Ovary (tissue), 9 donors: ENCODE data around the gene BDH1. TPM values are rescaled to one million over a fixed set of nuclear protein-coding genes. Genes with fewer than 3 reads are reported as not detected.

Experiments used
- DNase-seq, 5 donors: peaks; one replicate each; pipeline ENCODE4 v3.0.0-alpha.2; 2019 to 2020
- H3K27ac ChIP-seq, 2 donors: fragments of 200-600 bp; one replicate each; pipeline versions ENCODE4 v1.5.1 to v1.8.0; 2019 to 2022
- H3K27me3 ChIP-seq: fragments of 200-600 bp; one replicate; pipeline ENCODE4 v1.8.0; 2022
- H3K36me3 ChIP-seq: fragments of 200-600 bp; sonication (generic); one replicate; pipeline ENCODE4 v1.5.1; 2019
- H3K4me1 ChIP-seq: one replicate; pipeline ENCODE4 v1.8.1; 2013; ENCODE audit warnings: mild to moderate bottlenecking, moderate library complexity; ENCODE audit not compliant: insufficient read depth
- H3K4me3 ChIP-seq: fragments of 200-600 bp; sonication (generic); one replicate; pipeline ENCODE4 v1.5.1; 2017
- H3K9me3 ChIP-seq, 2 donors: fragments of 200-600 bp in 1 of 2; sonication (generic) in 1 of 2; one replicate each; pipeline versions ENCODE4 v1.5.1 to v1.8.1; 2013 to 2019; ENCODE audit warnings: mild to moderate bottlenecking in 1 of 2, moderate library complexity in 1 of 2
- CTCF ChIP-seq, 3 donors: fragments of 450-650 bp in 2 of 3; fragments of 200-600 bp in 1 of 3; IDR thresholded peaks; one replicate each; pipeline versions ENCODE4 v1.5.1 to v1.8.0; 2016 to 2022; ENCODE audit warnings: antibody characterized with exemption in 3 of 3, mild to moderate bottlenecking in 1 of 3
- EP300 ChIP-seq: sonication (generic); formaldehyde crosslinking; IDR thresholded peaks from one replicate; pipeline ENCODE4 v1.6.1; 2017; ENCODE audit warnings: antibody characterized with exemption
- POLR2A ChIP-seq: fragments of 450-650 bp; IDR thresholded peaks from one replicate; pipeline ENCODE4 v1.6.1; 2017; ENCODE audit warnings: antibody characterized with exemption, mild to moderate bottlenecking, moderate library complexity
- WGBS, 3 donors: extraction: QIAGEN DNeasy Blood & Tissue Kit in 1 of 3; methylation state at CpG; one replicate each; pipeline versions ENCODE4 v1.1.5 to v1.1.7; 2013 to 2017; 5-methylcytosine and 5-hydroxymethylcytosine counted together
- intact Hi-C, 4 donors: fragments of 100-400 bp; cut with DNase I; formaldehyde crosslinking; loops; one replicate each; pipeline versions ENCODE4 v1.11.0 to v1.15.1; 2022 to 2023
- polyA plus RNA-seq, 2 donors: library from polyadenylated mRNA; stranded (reverse); fragments of 200-250 nt in 1 of 2; fragments of 350-450 nt in 1 of 2; fragmentation: Illumina TruSeq in 1 of 2; extraction: RNeasy Lipid Tissue Mini Kit (QIAGEN cat#74804) in 1 of 2; gene quantifications; one replicate each; pipeline ENCODE4 v1.2.3, GENCODE V29; 2013 to 2014
- total RNA-seq, 7 donors: library from RNA; depleted of rRNA in 2 of 7; stranded (reverse); fragments of >200 nt in 2 of 7; fragmentation: NEBNext Ultra II Directional in 3 of 7; extraction: Animal tissue kit (Norgen Biotek cat#: 25700) in 3 of 7; gene quantifications; one replicate each; pipeline versions ENCODE4 v1.1.0 to v1.2.4, GENCODE V29; 2016 to 2023
- donor health status: DM: no; HTN: no; CAD: no; lungs with moderate emphysema.
- donor health status: DM: no; HTN: no; CAD: no.
- donor health status: Bipolar disorder and iron deficiency.
- donor health status: DM: yes; HTN: yes; CAD: no.
- donor health status: DM: no; HTN: no; CAD: no.
- donor health status: DM: yes; HTN: yes; CAD: no.

The BDH1 gene
- total and polyA plus RNA-seq, 9 donors: 3.3 to 15.4 (median 11.7) TPM

- WGBS, 3 donors: 77 to 80% (median 79%) methylated on average over 6 of the region's 6 CpGs
- peaks cover 2% of the 10 kb centered on the region for H3K4me1 ChIP-seq
- intact Hi-C loops: no loop called here
- H3K27ac ChIP-seq: no peak overlapping the region
- no peaks in the 10 kb centered on the region for H3K36me3 ChIP-seq
- H3K4me3 ChIP-seq: no peak overlapping the region
- no peaks in the 10 kb centered on the region for H3K27me3 ChIP-seq
- TF ChIP-seq POLR2A (no peak), EP300 (no peak), CTCF (IDR thresholded peaks at IDR 0.05) (no peak)
- DNase-seq: no peak
- no peaks in the 10 kb centered on the region for H3K9me3 ChIP-seq
Observed at GRCh38 chr3:197516517-197516889, 39.3 kb downstream of the BDH1 start.

GRCh38 chr3:197514786-197515355 is 40.9 kb downstream of the BDH1 start:
- no peaks in the 10 kb centered on the region for H3K27me3 ChIP-seq
- no peaks in the 10 kb centered on the region for H3K9me3 ChIP-seq
- TF ChIP-seq CTCF (IDR thresholded peaks at IDR 0.05): no peak
- TF ChIP-seq EP300: no peak
- TF ChIP-seq POLR2A: no peak
- H3K4me3 ChIP-seq: no peak overlapping the region
- peak in 2 of 5 donors; percentile 34 to 58 for DNase-seq
- intact Hi-C loops: loop anchor here in 2 of 4 donors (5.0 kb wide), 2 partner anchors 253 to 258 kb away; no protein-coding TSS in a partner anchor
- peaks cover 2% of the 10 kb centered on the region for H3K4me1 ChIP-seq
- 20 to 45% (median 29%) methylated on average over 10 of the region's 10 CpGs for WGBS, 3 donors
- peak overlapping the region in 1 of 2 donors; percentile 55 for H3K27ac ChIP-seq
- H3K36me3 ChIP-seq: no peaks in the 10 kb centered on the region

- Histone ChIP-seq H3K4me3 (no peak overlapping the region), H3K27me3 (no peaks in the 10 kb centered on the region), H3K4me1 (peaks cover 3% of the 10 kb centered on the region), H3K27ac (peak overlapping the region in 1 of 2 donors; percentile 55), H3K36me3 (no peaks in the 10 kb centered on the region), H3K9me3 (no peaks in the 10 kb centered on the region)
- TF ChIP-seq POLR2A: no peak
- no peak for TF ChIP-seq EP300
- TF ChIP-seq CTCF (IDR thresholded peaks at IDR 0.05): no peak
- intact Hi-C loops: loop anchor here in 2 of 4 donors (5.0 kb wide), 2 partner anchors 252 to 257 kb away; no protein-coding TSS in a partner anchor
- no peak for DNase-seq
- whole genome bisulfite sequencing, 3 donors: 75 to 84% (median 80%) methylated on average over 18 of the region's 18 CpGs
Observed at GRCh38 chr3:197513953-197514785, 41.6 kb downstream of the BDH1 start.

- no peak overlapping the region for H3K27ac ChIP-seq
- no peaks in the 10 kb centered on the region for H3K9me3 ChIP-seq
- no peak overlapping the region for H3K4me3 ChIP-seq
- H3K27me3 ChIP-seq: no peaks in the 10 kb centered on the region
- no peak for TF ChIP-seq POLR2A
- TF ChIP-seq CTCF (IDR thresholded peaks at IDR 0.05): no peak
- TF ChIP-seq EP300: no peak
- no peak for DNase-seq
- WGBS, 3 donors: 87 to 91% (median 87%) methylated on average over 19 of the region's 19 CpGs
- intact Hi-C loops: loop anchor here in 2 of 4 donors (5.0 kb wide), 2 partner anchors 251 to 256 kb away; no protein-coding TSS in a partner anchor
- H3K4me1 ChIP-seq: peaks cover 3% of the 10 kb centered on the region
- no peaks in the 10 kb centered on the region for H3K36me3 ChIP-seq
Observed at GRCh38 chr3:197512691-197513571, 42.8 kb downstream of the BDH1 start.
